HepG2 (cell line): ENCODE measurements around the gene NRDE2. TPM values are rescaled to one million over a fixed set of nuclear protein-coding genes. Genes with fewer than 3 reads are reported as not detected.

ENCODE experiments used
- CC2D1A ChIP-seq: sonication (generic); formaldehyde crosslinking; IDR thresholded peaks from 2 replicates; pipeline ENCODE4 v1.8.1; 2023; ENCODE audit warnings: mild to moderate bottlenecking, missing genetic modification reagents
- MZF1 ChIP-seq: sonication (generic); formaldehyde crosslinking; IDR thresholded peaks from 2 replicates; pipeline ENCODE4 v1.8.1; 2023; ENCODE audit warnings: mild to moderate bottlenecking, missing genetic modification reagents, borderline replicate concordance
- RBFOX2 ChIP-seq: fragments of 200-400 bp; formaldehyde crosslinking; IDR thresholded peaks from 2 replicates; pipeline ENCODE4 v1.6.1; 2017; ENCODE audit warnings: low read depth, mild to moderate bottlenecking, low read length
- SIN3A ChIP-seq: IDR thresholded peaks from 2 replicates; pipeline ENCODE4 v1.6.1; 2011; ENCODE audit warnings: low read depth, mild to moderate bottlenecking, control low read depth, low read length, borderline replicate concordance
- ZBTB1 ChIP-seq: sonication (generic); formaldehyde crosslinking; IDR thresholded peaks from 2 replicates; pipeline ENCODE4 v1.4.0; 2020; ENCODE audit warnings: missing genetic modification reagents, borderline replicate concordance
- ZFP37 ChIP-seq: sonication (generic); formaldehyde crosslinking; IDR thresholded peaks from 2 replicates; pipeline ENCODE4 v1.4.0; 2020; ENCODE audit warnings: missing genetic modification reagents, borderline replicate concordance
- polyA plus RNA-seq, 8 experiments: library from polyadenylated mRNA; depleted of rRNA in 3 of 8; stranded (reverse) in 7 of 8; unstranded in 1 of 8; fragments of >200 nt; fragmentation: Illumina TruSeq in 4 of 8; extraction: Trizol in 4 of 8; gene quantifications; 2 replicates each; pipeline versions ENCODE4 v1.2.1 to v1.2.3, GENCODE V29; 2011 to 2016; ENCODE audit warnings: low read depth in 4 of 8, missing spikeins in 1 of 8, mixed read lengths in 1 of 8; ENCODE audit not compliant: insufficient read depth in 1 of 8
- total RNA-seq, 5 experiments: library from RNA; depleted of rRNA; stranded (reverse); fragments of >200 nt; fragmentation: Illumina TruSeq; extraction: Trizol; gene quantifications; 2 replicates each; pipeline ENCODE4 v1.2.3, GENCODE V29; 2016; ENCODE audit warnings: low read depth in 1 of 5
- TF ChIP-seq, protein P1 (sequence below): sonication (generic); formaldehyde crosslinking; IDR thresholded peaks from 2 replicates; pipeline ENCODE4 v1.4.0; 2020; ENCODE audit warnings: missing genetic modification reagents, borderline replicate concordance
- TF ChIP-seq, protein P2 (sequence below), 2 experiments: sonication (generic) in 1 of 2; formaldehyde crosslinking in 1 of 2; IDR thresholded peaks; 2 replicates each; pipeline versions ENCODE4 v1.6.1 to v1.9.0; 2014 to 2022; ENCODE audit warnings: antibody characterized with exemption in 1 of 2, borderline replicate concordance in 1 of 2, inconsistent platforms in 1 of 2, low read depth in 1 of 2, missing genetic modification reagents in 1 of 2

NRDE2 gene
- total and polyA plus RNA-seq, 2 of the 13 experiments (the other 11 are each of a cell fraction or from before 2014, with no cell fraction given): 5.6 to 12.5 TPM

DNA sequence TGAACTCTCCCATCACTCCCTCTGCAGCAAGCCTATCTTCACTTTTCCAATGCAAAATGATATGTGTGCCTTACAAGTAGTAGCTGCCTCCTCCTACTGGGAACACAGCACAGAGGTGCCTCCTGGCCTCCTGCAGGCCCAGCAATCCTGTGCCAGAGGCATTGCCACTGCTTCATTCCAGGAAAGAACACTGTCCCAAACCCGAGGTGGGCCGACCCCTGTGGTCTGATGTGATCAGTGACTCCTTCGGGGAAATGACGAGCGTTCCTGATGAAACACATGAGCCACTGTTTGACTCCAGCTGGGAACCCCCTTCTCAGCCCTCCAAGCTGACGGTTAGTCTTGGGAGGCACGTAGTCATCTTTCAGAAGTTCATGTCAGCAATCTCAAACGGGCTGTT is 55.9 kb downstream of the NRDE2 start (continued):
- TF ChIP-seq, protein P1, sequence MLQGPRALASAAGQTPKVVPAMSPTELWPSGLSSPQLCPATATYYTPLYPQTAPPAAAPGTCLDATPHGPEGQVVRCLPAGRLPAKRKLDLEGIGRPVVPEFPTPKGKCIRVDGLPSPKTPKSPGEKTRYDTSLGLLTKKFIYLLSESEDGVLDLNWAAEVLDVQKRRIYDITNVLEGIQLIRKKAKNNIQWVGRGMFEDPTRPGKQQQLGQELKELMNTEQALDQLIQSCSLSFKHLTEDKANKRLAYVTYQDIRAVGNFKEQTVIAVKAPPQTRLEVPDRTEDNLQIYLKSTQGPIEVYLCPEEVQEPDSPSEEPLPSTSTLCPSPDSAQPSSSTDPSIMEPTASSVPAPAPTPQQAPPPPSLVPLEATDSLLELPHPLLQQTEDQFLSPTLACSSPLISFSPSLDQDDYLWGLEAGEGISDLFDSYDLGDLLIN (CRISPR knock-in tag): no peak
- TF ChIP-seq, protein P2, sequence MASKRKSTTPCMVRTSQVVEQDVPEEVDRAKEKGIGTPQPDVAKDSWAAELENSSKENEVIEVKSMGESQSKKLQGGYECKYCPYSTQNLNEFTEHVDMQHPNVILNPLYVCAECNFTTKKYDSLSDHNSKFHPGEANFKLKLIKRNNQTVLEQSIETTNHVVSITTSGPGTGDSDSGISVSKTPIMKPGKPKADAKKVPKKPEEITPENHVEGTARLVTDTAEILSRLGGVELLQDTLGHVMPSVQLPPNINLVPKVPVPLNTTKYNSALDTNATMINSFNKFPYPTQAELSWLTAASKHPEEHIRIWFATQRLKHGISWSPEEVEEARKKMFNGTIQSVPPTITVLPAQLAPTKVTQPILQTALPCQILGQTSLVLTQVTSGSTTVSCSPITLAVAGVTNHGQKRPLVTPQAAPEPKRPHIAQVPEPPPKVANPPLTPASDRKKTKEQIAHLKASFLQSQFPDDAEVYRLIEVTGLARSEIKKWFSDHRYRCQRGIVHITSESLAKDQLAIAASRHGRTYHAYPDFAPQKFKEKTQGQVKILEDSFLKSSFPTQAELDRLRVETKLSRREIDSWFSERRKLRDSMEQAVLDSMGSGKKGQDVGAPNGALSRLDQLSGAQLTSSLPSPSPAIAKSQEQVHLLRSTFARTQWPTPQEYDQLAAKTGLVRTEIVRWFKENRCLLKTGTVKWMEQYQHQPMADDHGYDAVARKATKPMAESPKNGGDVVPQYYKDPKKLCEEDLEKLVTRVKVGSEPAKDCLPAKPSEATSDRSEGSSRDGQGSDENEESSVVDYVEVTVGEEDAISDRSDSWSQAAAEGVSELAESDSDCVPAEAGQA (IDR thresholded peaks at IDR 0.05; ENCODE audit: low read depth): no peak
- TF ChIP-seq, protein P2 (CRISPR knock-in tag; IDR thresholded peaks at IDR 0.05; ENCODE audit: borderline replicate concordance): no peak
- no peak for TF ChIP-seq RBFOX2
- TF ChIP-seq SIN3A: no peak
- no peak for TF ChIP-seq ZFP37 (CRISPR knock-in tag)
- TF ChIP-seq CC2D1A (CRISPR knock-in tag): no peak
- TF ChIP-seq MZF1 (CRISPR knock-in tag): no peak
- no peak for TF ChIP-seq ZBTB1 (CRISPR knock-in tag)
